K562 (cell line): ENCODE data around the gene NOL4L. TPM values are rescaled to one million over a fixed set of nuclear protein-coding genes. Genes with fewer than 3 reads are reported as not detected.

Source experiments
- ARID3A ChIP-seq: IDR thresholded peaks from 2 replicates; pipeline ENCODE4 v1.6.1; 2012; ENCODE audit warnings: low read depth, low read length, improper control_type of control experiment, borderline replicate concordance
- BHLHE40 ChIP-seq: IDR thresholded peaks from 2 replicates; pipeline ENCODE4 v1.6.1; 2011; ENCODE audit warnings: low read length, improper control_type of control experiment
- CHCHD3 ChIP-seq: fragments of 250-450 bp; sonication (Bioruptor Pico); IDR thresholded peaks from 2 replicates; pipeline ENCODE4 v2.1.2; 2022; ENCODE audit warnings: mild to moderate bottlenecking
- CHD2 ChIP-seq: IDR thresholded peaks from 2 replicates; pipeline ENCODE4 v1.6.1; 2011; ENCODE audit warnings: low read depth, low read length
- CTBP1 ChIP-seq: fragments of 450-650 bp; IDR thresholded peaks from 2 replicates; pipeline ENCODE4 v1.6.1; 2016; ENCODE audit warnings: borderline replicate concordance
- KDM1A ChIP-seq, 2 experiments: fragments of 450-650 bp; IDR thresholded peaks; 2 replicates each; pipeline ENCODE4 v1.6.1; 2016; ENCODE audit warnings: mild to moderate bottlenecking in 2 of 2
- KLF16 ChIP-seq: IDR thresholded peaks from 2 replicates; pipeline ENCODE4 v1.6.1; 2016; ENCODE audit warnings: antibody characterized with exemption
- NELFE ChIP-seq: IDR thresholded peaks from 2 replicates; pipeline ENCODE4 v1.6.1; 2011; ENCODE audit warnings: mild to moderate bottlenecking; ENCODE audit not compliant: insufficient read depth, insufficient read length
- NR0B1 ChIP-seq: fragments of 450-650 bp; IDR thresholded peaks from one replicate; pipeline ENCODE4 v1.6.1; 2018; ENCODE audit warnings: mild to moderate bottlenecking, moderate library complexity; ENCODE audit not compliant: partially characterized antibody
- NR2C2 ChIP-seq, 2 experiments: fragments of 200-800 bp in 1 of 2; sonication (Bioruptor generic) in 1 of 2; sonication (generic) in 1 of 2; formaldehyde crosslinking in 1 of 2; IDR thresholded peaks; 2 replicates each; pipeline versions ENCODE4 v1.6.1 to v1.8.0; 2016 to 2022; ENCODE audit warnings: mild to moderate bottlenecking in 1 of 2, missing compliant biosample characterization in 1 of 2, missing genetic modification characterization in 1 of 2, missing genetic modification reagents in 1 of 2
- PRDM10 ChIP-seq: fragments of 450-650 bp; IDR thresholded peaks from 2 replicates; pipeline ENCODE4 v1.6.1; 2018; ENCODE audit not compliant: partially characterized antibody
- RAD21 ChIP-seq, 2 experiments: fragments of 250-450 bp in 1 of 2; fragments of 450-650 bp in 1 of 2; sonication (Bioruptor Pico) in 1 of 2; formaldehyde crosslinking in 1 of 2; IDR thresholded peaks in 1 of 2; conservative IDR thresholded peaks in 1 of 2; 2 replicates each; pipeline versions ENCODE4 v1.4.0 to v1.8.0; 2020 to 2022; ENCODE audit warnings: mild to moderate bottlenecking in 2 of 2, moderate library complexity in 1 of 2
- RNF2 ChIP-seq: sonication (generic); IDR thresholded peaks from 2 replicates; pipeline ENCODE4 v1.6.1; 2016
- SMC3 ChIP-seq: conservative IDR thresholded peaks from 2 replicates; pipeline ENCODE4 v1.6.1; 2011; ENCODE audit warnings: low read depth, low read length, improper control_type of control experiment; ENCODE audit not compliant: insufficient read depth
- TGIF2 ChIP-seq: sonication (generic); formaldehyde crosslinking; IDR thresholded peaks from 2 replicates; pipeline ENCODE4 v1.8.1; 2022; ENCODE audit warnings: mild to moderate bottlenecking, missing genetic modification reagents, moderate library complexity
- XRCC5 ChIP-seq: fragments of 200-400 bp; formaldehyde crosslinking; IDR thresholded peaks from 2 replicates; pipeline ENCODE4 v1.6.1; 2017; ENCODE audit warnings: low read depth, mild to moderate bottlenecking, low read length
- ZNF408 ChIP-seq: fragments of 250-450 bp; sonication (Bioruptor Pico); IDR thresholded peaks from 2 replicates; pipeline ENCODE4 v1.4.0; 2020; ENCODE audit warnings: low read depth, mild to moderate bottlenecking, moderate library complexity
- ZNF695 ChIP-seq: fragments of 450-650 bp; formaldehyde crosslinking; IDR thresholded peaks from 2 replicates; pipeline ENCODE4 v1.4.0; 2020; ENCODE audit warnings: mild to moderate bottlenecking, moderate library complexity
- ZZZ3 ChIP-seq: fragments of 450-650 bp; IDR thresholded peaks from 2 replicates; pipeline ENCODE4 v1.6.1; 2016; ENCODE audit warnings: antibody characterized with exemption, mild to moderate bottlenecking, moderate library complexity
- polyA plus RNA-seq, 8 experiments: library from polyadenylated mRNA; depleted of rRNA in 4 of 8; stranded (reverse) in 5 of 8; unstranded in 3 of 8; fragments of >200 nt; fragmentation: Nextera tagmentation in 2 of 8; fragmentation: Illumina TruSeq in 1 of 8; extraction: Ambion mirVana in 2 of 8; extraction: Trizol in 1 of 8; gene quantifications; 2 replicates each; pipeline versions ENCODE4 v1.2.1 to v1.2.3, GENCODE V29; 2011 to 2014; ENCODE audit warnings: inconsistent platforms in 1 of 8, missing spikeins in 1 of 8
- total RNA-seq, 7 experiments: library from RNA; depleted of rRNA in 6 of 7; stranded (reverse); fragments of >200 nt in 6 of 7; fragmentation: Illumina TruSeq in 2 of 7; extraction: Trizol in 2 of 7; gene quantifications; 2 replicates each; pipeline versions ENCODE4 v1.2.1 to v1.2.3, GENCODE V29; 2011 to 2021; ENCODE audit warnings: low replicate concordance in 1 of 7

The NOL4L gene
- total and polyA plus RNA-seq, 9 of the 15 experiments (the other 6 are each of a cell fraction or from before 2014, with no cell fraction given) = 5.1 to 36.2 (median 13.6) TPM

DNA sequence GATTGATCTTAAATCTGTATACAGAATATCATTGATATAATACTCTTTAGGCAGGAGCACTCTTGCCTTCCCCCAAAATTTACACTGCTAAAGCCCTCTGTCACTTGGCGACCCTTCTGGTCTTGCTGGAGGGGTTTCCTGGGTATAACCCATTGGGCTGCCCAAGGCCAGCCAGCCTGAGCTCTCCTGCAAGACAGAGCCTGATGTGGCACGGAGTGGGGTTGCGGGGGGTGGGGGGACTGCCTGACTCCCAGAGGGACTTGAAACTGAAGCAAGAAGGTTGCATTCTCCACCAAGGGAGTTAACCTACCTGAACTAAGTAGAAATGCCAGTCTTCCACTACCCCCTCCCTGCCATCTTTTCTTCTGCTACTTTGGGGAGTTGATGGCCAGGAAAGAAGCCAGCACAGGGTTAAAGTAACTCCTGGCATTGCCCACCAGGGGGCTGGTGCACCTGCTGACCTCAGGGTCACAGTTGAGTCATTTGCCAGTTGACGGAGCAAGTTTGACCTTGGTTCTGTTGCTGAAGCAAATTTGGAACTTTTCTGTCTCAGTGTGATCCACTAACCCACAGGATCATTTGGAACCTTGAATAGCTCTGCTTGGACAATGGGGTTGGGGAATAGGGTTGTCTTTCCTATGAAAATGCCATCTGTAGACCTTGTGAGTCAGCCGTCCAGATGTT is 147.6 kb downstream of the NOL4L start (continued):
- TF ChIP-seq NELFE (no peak), ZNF695 (no peak), ARID3A (no peak), BHLHE40 (no peak), ZZZ3 (no peak), RAD21 (CRISPR knock-in tag; conservative IDR thresholded peaks at IDR 0.05 in 1 of 2, IDR thresholded peaks at IDR 0.05 in 1 of 2) (peak in 1 of 2 experiments; percentile 32; a peak in 2 of 4 replicates), TGIF2 (CRISPR knock-in tag) (no peak), RNF2 (no peak), KLF16 (no peak), XRCC5 (0 out of 2 replicates have a peak, but pooled peaks have one; percentile 25), SMC3 (0 out of 2 replicates have a peak, but pooled peaks have one; percentile 2), NR0B1 (no peak), ZNF408 (no peak), CTBP1 (no peak), CHD2 (no peak), NR2C2 (CRISPR knock-in tag; IDR thresholded peaks at IDR 0.05) (no peak), NR2C2 (tag; IDR thresholded peaks at IDR 0.05) (peak; percentile 51), CHCHD3 (CRISPR knock-in tag) (no peak), KDM1A (IDR thresholded peaks at IDR 0.05) (no peak), PRDM10 (no peak)
